ENCODE results near the gene MAT2A.
A peak's percentile ranks its signal among the peaks of the same experiment; 100 is the strongest.
"Not testable (repeated sequence)": the region's sequence is repeated elsewhere in the genome, so short reads cannot be mapped to it uniquely, and the experiment has no call there.

The MAT2A gene

GRCh38 chr2:85547859-85548607 lies 9.1 kb downstream of the MAT2A start:
- DNase-seq, result no peak

- no peak for DNase-seq
Observed at GRCh38 chr2:85548608-85548900, 9.6 kb downstream of the MAT2A start.

DNA sequence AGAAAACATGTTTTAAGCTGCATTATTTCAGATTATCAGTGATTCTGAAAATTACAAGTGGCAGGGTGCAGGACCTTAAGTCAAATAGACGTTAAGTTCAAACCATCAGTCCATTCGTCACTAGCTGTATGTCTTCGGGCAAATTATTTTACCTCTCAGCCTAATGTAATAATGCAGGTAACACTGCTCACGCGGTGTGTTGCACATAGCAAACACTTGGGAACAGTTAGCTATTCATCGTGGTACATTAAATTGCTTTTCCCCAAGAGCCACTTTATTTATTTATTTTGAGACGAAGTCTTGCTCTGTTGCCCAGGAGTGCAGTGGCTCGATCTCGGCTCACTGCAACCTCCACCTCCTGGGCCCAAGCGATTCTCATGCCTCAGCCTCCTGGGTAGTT lies 10.1 kb downstream of the MAT2A start:
- DNase-seq, result no peak

DNA sequence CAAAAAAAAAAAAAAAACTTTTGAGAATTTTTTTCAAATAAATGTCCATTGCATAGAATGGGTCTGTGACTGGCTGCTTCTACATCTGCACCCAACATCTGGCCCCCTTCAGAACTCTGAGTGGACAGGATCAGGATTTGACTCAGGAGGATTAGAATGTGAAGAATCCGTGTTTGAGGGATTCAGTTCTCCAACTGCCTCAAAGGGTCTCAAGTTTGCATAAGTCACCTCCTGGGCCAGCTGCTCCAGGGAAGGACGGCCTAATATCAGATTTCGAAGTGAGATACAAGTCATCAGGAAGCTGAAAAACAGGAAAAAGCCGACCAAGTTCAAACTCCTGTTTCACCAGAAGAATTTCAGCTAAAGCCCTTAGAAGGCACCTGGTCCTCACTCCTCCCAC lies 10.9 kb downstream of the MAT2A start:
- no peak for DNase-seq

- no peak for DNase-seq
Observed at GRCh38 chr2:85550486-85550885, 11.5 kb downstream of the MAT2A start.

- peak; percentile 77 for DNase-seq
Observed at GRCh38 chr2:85551698-85552678, 13.0 kb downstream of the MAT2A start.

DNA sequence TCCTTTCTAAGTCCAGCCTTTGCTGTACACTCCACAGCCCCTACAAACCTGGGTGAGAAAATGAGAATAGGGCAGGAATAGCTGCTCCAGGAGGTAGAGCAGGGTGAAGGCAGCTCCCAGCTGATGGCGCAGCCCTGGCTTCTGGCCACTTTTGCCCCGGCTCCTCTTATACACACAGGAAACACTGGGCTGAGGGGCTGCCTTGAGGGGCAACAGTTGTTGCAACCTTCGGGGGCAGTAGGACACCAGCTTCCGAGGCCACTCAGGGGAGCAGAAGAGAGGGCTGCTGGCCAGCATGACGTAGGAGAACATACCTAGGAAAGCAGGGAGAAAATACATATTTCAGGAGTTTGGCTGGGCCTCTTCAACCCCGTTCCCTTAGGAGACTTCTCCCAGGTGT lies 14.2 kb downstream of the MAT2A start:
- DNase-seq, result no peak

- DNase-seq, result no peak
Observed at GRCh38 chr2:85554980-85555612, 16.1 kb downstream of the MAT2A start.

GRCh38 chr2:85557130-85557529 lies 18.2 kb downstream of the MAT2A start:
- no peak for DNase-seq

DNA sequence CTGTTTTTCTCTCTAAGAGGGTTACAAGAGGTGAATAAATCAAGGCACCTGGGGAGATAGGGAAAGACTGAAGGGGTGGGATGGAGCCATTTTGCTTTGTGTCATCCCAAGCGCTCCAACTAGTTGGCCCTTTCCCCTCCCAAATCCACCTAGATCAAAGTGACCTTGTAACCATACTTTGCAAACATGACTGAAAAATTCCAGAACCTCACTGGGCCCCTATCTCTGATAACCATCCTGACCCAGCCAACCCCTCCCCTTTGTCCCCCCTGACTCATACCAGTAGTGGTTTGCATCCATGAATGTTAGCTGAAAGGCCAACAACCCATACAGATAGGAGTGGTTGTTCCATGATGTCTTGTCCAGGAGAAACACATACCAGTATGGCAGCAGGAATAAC lies 19.2 kb downstream of the MAT2A start:
- DNase-seq, result no peak

DNA sequence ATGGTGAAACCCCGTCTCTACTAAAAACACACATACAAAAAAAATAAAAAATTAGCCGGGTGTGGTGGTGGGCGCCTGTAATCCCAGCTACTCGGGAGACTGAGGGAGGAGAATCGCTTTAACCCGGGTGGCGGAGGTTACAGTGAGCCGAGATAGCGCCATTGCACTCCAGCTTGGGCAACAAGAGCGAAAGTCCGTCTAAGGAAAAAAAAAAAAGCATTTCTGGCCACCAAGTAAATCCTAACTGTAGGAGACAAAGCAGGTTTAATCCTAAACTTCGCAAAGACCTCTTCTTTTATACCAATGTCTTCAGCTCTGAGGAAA lies 21.4 kb downstream of the MAT2A start:
- DNase-seq, result not testable (repeated sequence)

GRCh38 chr2:85560812-85561279 lies 21.9 kb downstream of the MAT2A start:
- no peak for DNase-seq

DNA sequence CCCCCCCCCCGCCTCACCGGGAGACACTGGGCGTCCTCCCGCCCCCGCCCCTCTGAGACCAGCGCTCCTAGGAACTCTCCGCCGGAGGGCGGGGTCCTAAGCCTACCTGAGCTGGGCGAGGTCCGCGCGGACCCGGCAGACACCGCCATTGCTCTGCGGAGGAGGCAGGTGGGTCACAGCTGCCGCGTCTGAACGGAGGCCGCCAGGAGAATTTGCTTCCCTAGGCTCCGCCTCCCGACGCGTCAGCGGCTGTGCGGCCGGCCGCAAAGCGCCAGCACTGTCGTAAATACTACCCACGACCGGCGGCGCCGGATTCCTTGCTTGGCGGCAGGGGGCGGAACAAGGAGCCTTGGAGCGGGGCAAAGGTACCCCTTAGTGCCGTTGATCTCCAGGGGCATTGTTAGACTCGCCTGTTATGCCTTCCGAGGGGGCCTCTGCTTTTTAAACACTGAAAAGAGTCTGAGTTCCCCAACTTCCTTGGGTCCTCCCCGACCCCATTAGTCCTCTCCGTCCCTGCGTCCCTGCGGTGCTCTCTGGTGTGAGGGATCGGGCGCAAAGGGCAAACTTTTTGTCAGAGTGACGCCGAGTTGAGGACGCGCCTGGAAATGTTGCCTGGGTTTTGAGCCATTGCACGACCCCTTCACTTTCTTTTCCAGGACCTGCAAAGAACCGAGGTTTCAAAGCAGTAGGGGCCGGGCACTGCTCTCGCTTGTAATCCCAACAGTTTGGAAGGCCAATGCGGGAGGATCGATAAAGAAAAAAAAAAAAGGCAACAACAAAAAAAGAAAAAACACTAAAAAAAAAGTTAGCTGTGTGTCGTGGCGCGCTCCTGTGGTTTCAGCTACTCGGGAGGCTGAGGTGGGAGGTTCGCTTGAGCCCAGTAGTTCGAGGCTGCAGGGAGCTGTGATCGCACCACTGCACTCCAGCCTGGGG lies 22.6 kb downstream of the MAT2A start, which contains the start of gene GGCX:
GGCX (minus strand) TSS at position 214 of the 933 bp plus-strand sequence; CDS start at position 149, 65 bp downstream.
- DNase-seq, result peak; percentile 88

- no peak for DNase-seq
Observed at GRCh38 chr2:85564144-85564563, 25.2 kb downstream of the MAT2A start.

GRCh38 chr2:85566265-85566664 lies 27.3 kb downstream of the MAT2A start:
- DNase-seq, result no peak

GRCh38 chr2:85575739-85576138 lies 36.8 kb downstream of the MAT2A start:
- DNase-seq, result no peak

- DNase-seq, result no peak
Observed at GRCh38 chr2:85577063-85577385, 38.1 kb downstream of the MAT2A start.

DNA sequence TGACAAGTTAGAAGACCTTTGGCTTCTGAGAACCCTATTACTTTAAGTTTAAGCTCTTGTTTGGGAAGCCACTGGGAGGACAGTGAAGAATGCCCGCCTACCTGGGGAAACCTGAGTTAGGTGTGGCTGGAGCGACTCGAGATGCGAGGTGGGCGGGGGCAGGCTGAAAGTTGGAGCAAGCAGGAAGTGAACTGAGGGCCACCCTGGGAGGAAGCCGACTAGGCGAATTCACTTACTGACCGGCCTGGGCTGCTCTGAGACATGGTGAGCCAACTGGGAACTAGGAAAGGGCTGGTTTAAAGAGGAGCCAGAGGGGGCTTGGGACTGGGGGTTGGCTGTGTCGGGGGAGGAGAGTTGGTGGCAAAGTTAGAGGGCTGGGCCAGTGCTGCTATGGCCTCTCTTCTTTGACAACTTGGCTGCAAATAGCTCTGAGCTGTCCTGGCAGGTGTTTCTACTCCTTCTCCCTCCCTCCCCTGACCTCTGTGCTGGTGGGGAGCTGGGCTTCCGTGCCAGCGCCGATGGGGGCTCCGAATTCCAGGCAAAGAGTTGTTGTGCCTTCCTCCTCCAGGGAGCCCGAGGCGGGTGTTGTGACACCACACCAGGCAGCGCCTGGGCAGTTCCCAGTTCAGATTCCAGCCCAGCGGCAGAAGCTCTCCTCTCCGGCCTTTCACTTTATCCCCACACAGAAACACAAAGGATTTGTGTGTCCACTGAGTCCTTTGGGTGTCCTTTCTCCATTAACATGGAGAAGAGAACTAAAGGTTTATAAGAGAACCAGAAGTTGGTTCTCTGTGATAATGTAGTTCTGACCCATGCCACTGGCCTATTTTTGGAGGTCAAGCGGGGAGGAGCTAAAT lies 38.6 kb downstream of the MAT2A start, which contains the start of gene VAMP8:
VAMP8 (plus strand) TSS at position 201 of the 857 bp plus-strand sequence; CDS start at position 262, 61 bp downstream.
- DNase-seq, result no peak

DNA sequence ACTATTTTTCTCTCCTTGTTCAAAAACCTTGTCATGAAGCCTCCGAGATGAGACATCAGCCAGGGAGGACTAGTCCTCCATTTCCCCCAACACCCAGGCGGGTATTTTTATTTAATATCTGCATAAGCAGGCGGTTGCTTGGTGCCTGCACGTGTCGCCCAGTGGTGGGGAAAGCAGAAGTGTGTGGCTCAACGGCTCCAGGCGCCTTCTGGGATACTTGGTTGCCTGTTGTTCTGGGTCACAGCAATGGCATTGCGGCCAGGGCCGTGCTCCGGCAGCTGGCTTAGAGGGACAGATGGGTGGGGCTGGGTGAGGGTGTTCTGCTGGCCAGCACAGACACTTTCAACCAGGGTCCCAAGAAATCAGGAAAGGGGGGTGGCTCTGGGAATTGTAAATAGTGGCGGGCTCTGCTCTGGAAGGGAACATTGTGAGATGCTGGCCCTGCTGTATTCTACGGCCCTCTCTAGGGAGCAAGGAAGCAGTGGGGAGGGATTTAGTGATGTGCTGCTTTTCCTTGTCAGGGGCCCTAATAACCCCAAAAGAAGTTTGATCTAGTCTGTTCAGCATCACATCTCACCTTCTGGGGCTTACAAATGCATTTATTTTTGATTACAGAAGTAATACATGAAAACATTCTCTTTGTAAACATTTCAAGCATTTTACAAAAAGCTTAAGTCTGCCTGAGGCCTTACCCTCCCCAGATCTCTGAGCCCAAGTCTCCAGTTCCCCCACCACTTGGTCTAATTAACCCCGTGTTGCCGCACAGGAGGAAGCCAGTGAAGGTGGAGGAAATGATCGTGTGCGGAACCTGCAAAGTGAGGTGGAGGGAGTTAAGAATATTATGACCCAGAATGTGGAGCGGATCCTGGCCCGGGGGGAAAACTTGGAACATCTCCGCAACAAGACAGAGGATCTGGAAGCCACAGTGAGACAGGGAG lies 39.5 kb downstream of the MAT2A start:
- no peak for DNase-seq

- DNase-seq, result no peak
Observed at GRCh38 chr2:85579266-85579935, 40.4 kb downstream of the MAT2A start.
